GM23338 (cell line): ENCODE data around the gene BHLHA9.

ENCODE experiments used
- TF ChIP-seq, protein P1 (sequence below): IDR thresholded peaks from one replicate; pipeline ENCODE4 v1.6.1; 2018; ENCODE audit warnings: antibody characterized with exemption; ENCODE audit not compliant: unreplicated experiment
- TF ChIP-seq, protein P2 (sequence below), 2 experiments: fragments of 200-600 bp in 1 of 2; sonication (generic) in 1 of 2; conservative IDR thresholded peaks; 2 replicates each; pipeline versions ENCODE4 v1.5.1 to v1.6.1; 2016 to 2017; ENCODE audit warnings: antibody characterized with exemption in 2 of 2, low read depth in 2 of 2, mild to moderate bottlenecking in 2 of 2, moderate library complexity in 1 of 2

GRCh38 chr17:1313270-1314005 lies 43.2 kb downstream of the BHLHA9 start:
- TF ChIP-seq, protein P1, sequence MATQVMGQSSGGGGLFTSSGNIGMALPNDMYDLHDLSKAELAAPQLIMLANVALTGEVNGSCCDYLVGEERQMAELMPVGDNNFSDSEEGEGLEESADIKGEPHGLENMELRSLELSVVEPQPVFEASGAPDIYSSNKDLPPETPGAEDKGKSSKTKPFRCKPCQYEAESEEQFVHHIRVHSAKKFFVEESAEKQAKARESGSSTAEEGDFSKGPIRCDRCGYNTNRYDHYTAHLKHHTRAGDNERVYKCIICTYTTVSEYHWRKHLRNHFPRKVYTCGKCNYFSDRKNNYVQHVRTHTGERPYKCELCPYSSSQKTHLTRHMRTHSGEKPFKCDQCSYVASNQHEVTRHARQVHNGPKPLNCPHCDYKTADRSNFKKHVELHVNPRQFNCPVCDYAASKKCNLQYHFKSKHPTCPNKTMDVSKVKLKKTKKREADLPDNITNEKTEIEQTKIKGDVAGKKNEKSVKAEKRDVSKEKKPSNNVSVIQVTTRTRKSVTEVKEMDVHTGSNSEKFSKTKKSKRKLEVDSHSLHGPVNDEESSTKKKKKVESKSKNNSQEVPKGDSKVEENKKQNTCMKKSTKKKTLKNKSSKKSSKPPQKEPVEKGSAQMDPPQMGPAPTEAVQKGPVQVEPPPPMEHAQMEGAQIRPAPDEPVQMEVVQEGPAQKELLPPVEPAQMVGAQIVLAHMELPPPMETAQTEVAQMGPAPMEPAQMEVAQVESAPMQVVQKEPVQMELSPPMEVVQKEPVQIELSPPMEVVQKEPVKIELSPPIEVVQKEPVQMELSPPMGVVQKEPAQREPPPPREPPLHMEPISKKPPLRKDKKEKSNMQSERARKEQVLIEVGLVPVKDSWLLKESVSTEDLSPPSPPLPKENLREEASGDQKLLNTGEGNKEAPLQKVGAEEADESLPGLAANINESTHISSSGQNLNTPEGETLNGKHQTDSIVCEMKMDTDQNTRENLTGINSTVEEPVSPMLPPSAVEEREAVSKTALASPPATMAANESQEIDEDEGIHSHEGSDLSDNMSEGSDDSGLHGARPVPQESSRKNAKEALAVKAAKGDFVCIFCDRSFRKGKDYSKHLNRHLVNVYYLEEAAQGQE: no peak
- TF ChIP-seq, protein P2, sequence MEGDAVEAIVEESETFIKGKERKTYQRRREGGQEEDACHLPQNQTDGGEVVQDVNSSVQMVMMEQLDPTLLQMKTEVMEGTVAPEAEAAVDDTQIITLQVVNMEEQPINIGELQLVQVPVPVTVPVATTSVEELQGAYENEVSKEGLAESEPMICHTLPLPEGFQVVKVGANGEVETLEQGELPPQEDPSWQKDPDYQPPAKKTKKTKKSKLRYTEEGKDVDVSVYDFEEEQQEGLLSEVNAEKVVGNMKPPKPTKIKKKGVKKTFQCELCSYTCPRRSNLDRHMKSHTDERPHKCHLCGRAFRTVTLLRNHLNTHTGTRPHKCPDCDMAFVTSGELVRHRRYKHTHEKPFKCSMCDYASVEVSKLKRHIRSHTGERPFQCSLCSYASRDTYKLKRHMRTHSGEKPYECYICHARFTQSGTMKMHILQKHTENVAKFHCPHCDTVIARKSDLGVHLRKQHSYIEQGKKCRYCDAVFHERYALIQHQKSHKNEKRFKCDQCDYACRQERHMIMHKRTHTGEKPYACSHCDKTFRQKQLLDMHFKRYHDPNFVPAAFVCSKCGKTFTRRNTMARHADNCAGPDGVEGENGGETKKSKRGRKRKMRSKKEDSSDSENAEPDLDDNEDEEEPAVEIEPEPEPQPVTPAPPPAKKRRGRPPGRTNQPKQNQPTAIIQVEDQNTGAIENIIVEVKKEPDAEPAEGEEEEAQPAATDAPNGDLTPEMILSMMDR (conservative IDR thresholded peaks at IDR 0.05; ENCODE audit: low read depth in 2 of 2): no peak
